SH-SY5Y (cell line): Measurements from ENCODE around the gene PCSK4.

Experiments used
- GATA2 ChIP-seq: IDR thresholded peaks from 2 replicates; pipeline ENCODE4 v1.6.1; 2011; ENCODE audit warnings: mild to moderate bottlenecking, low read depth, low read length
- GATA3 ChIP-seq: IDR thresholded peaks from 2 replicates; pipeline ENCODE4 v1.6.1; 2011; ENCODE audit warnings: low read depth, mild to moderate bottlenecking, low read length, moderate library complexity

DNA sequence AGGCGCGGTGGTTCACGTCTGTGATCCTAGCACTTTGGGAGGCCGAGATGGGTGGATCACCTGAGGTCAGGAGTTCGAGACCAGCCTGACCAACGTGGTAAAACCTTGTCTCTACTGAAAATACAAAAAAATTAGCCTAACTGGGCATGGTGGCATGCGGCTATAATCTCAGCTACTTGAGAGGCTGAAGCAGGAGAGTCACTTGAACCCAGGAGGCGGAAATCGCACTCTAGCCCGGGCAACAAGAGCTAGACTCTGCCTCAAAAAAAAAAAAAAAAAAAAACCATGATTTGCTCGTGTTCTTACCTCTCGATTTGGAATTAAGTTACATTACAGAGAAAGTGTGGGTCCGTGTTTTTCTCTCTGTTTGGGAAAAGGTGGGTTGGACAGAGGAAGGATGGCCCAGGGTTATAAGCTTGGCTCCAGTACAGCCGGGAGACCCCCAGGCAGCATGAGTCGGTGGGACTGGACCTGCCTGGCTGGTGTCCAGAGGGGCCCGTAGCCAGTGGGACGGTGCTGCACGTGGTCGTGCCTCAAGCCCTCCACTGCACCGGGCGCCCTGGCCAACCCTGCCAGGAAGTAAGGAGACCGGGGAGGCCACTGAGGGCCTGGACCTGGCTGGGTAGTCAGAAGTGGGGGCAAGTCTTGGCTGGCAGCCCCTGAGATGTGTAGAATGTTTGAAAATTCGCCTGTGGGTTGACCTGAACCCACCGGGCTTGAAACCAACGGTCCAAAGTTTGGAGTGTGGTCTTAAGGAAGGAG lies 48.3 kb downstream of the PCSK4 start:
- TF ChIP-seq GATA2 (no peak), GATA3 (no peak)
